Suprapubic skin (tissue), 4 donors: ENCODE measurements around the gene ASB16. TPM values are rescaled to one million over a fixed set of nuclear protein-coding genes. Genes with fewer than 3 reads are reported as not detected.

Experiments
- DNase-seq, 2 donors: peaks; one replicate each; pipeline ENCODE4 v3.0.0-alpha.2; 2019; ENCODE audit warnings: low spot score in 2 of 2
- H3K27ac ChIP-seq: fragments of 200-600 bp; sonication (generic); one replicate; pipeline ENCODE4 v1.5.1; 2019
- H3K27me3 ChIP-seq: fragments of 200-600 bp; sonication (generic); one replicate; pipeline ENCODE4 v1.5.1; 2019
- H3K36me3 ChIP-seq: fragments of 200-600 bp; sonication (generic); one replicate; pipeline ENCODE4 v1.5.1; 2019
- H3K4me1 ChIP-seq: fragments of 200-600 bp; sonication (generic); one replicate; pipeline ENCODE4 v1.5.1; 2019
- H3K4me3 ChIP-seq: fragments of 200-600 bp; sonication (generic); one replicate; pipeline ENCODE4 v1.5.1; 2019; ENCODE audit warnings: mild to moderate bottlenecking
- H3K9me3 ChIP-seq: fragments of 200-600 bp; sonication (generic); one replicate; pipeline ENCODE4 v1.5.1; 2019
- CTCF ChIP-seq, 2 donors: fragments of 200-600 bp in 1 of 2; fragments of 450-650 bp in 1 of 2; sonication (generic) in 1 of 2; IDR thresholded peaks; one replicate each; pipeline ENCODE4 v1.5.1; 2016 to 2019; ENCODE audit warnings: antibody characterized with exemption in 2 of 2, mild to moderate bottlenecking in 1 of 2, moderate library complexity in 1 of 2
- EP300 ChIP-seq: sonication (generic); formaldehyde crosslinking; IDR thresholded peaks from one replicate; pipeline ENCODE4 v1.6.1; 2017; ENCODE audit warnings: antibody characterized with exemption
- POLR2A ChIP-seq, 2 donors: fragments of 450-650 bp; IDR thresholded peaks; one replicate each; pipeline ENCODE4 v1.6.1; 2017; ENCODE audit warnings: antibody characterized with exemption in 2 of 2, mild to moderate bottlenecking in 2 of 2, moderate library complexity in 2 of 2
- POLR2AphosphoS5 ChIP-seq, 3 donors: sonication (generic); formaldehyde crosslinking; IDR thresholded peaks; one replicate each; pipeline ENCODE4 v1.6.1; 2017; ENCODE audit warnings: antibody characterized with exemption in 3 of 3
- WGBS: methylation state at CpG from one replicate; pipeline ENCODE4 v1.1.5; 2018; 5-methylcytosine and 5-hydroxymethylcytosine counted together
- total RNA-seq, 4 donors: library from RNA; depleted of rRNA; stranded (reverse); fragments of >200 nt; gene quantifications; one replicate each; pipeline ENCODE4 v1.1.0, GENCODE V29; 2016

The ASB16 gene
- total RNA-seq, 4 donors from 2014 or later, result not detected

DNA sequence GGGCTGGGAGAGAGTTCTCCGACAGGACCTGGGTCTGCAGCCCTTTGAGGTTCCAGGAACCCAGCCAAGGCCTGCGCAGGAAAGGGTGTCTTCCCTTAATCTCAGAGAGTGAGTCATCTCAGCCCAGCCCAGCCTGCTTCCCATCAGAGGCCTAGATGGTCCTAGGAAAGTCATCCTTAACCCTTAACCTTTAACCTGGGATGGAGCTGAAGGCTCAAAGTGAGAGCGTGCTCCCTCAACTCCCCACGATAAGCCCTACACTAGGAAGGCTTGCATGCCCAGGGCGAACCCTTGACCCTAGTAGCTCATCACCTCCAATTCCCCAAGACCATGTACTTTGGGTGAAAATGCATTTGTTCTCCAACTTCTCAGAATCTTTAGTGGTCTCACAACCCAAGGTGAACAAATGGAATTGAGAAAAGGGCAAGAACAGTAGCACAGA lies 34.0 kb downstream of the ASB16 start:
- peaks cover 26% of the 10 kb centered on the region for H3K36me3 ChIP-seq
- H3K9me3 ChIP-seq, result no peaks in the 10 kb centered on the region
- H3K4me3 ChIP-seq, result no peak overlapping the region
- H3K27me3 ChIP-seq, result no peaks in the 10 kb centered on the region
- H3K27ac ChIP-seq, result no peak overlapping the region
- peaks cover 32% of the 10 kb centered on the region for H3K4me1 ChIP-seq
- 55% methylated on average over 5 of the region's 5 CpGs for WGBS
- TF ChIP-seq POLR2A (IDR thresholded peaks at IDR 0.05) (no peak), CTCF (IDR thresholded peaks at IDR 0.05) (no peak), EP300 (no peak), POLR2AphosphoS5 (IDR thresholded peaks at IDR 0.05) (no peak)
- DNase-seq, result no peak

- WGBS, result 45% methylated on average over 13 of the region's 13 CpGs
- TF ChIP-seq POLR2A (IDR thresholded peaks at IDR 0.05) (no peak), POLR2AphosphoS5 (IDR thresholded peaks at IDR 0.05) (no peak), CTCF (IDR thresholded peaks at IDR 0.05) (no peak), EP300 (no peak)
- no peaks in the 10 kb centered on the region for H3K9me3 ChIP-seq
- no peaks in the 10 kb centered on the region for H3K27me3 ChIP-seq
- peaks cover 32% of the 10 kb centered on the region for H3K36me3 ChIP-seq
- peaks cover 33% of the 10 kb centered on the region for H3K4me1 ChIP-seq
- DNase-seq, result no peak
- H3K27ac ChIP-seq, result no peak overlapping the region
- H3K4me3 ChIP-seq, result no peak overlapping the region
Measured at GRCh38 chr17:44205962-44206824, 35.7 kb downstream of the ASB16 start.

GRCh38 chr17:44206825-44207155 lies 36.3 kb downstream of the ASB16 start:
- WGBS, result 83% methylated on average over 6 of the region's 6 CpGs
- H3K36me3 ChIP-seq, result peaks cover 37% of the 10 kb centered on the region
- TF ChIP-seq POLR2A (IDR thresholded peaks at IDR 0.05), result no peak
- H3K27me3 ChIP-seq, result no peaks in the 10 kb centered on the region
- no peaks in the 10 kb centered on the region for H3K9me3 ChIP-seq
- peaks cover 36% of the 10 kb centered on the region for H3K4me1 ChIP-seq
- H3K4me3 ChIP-seq, result no peak overlapping the region
- DNase-seq, result no peak
- no peak overlapping the region for H3K27ac ChIP-seq

- no peaks in the 10 kb centered on the region for H3K27me3 ChIP-seq
- no peaks in the 10 kb centered on the region for H3K9me3 ChIP-seq
- DNase-seq, result no peak
- peaks cover 37% of the 10 kb centered on the region for H3K36me3 ChIP-seq
- H3K27ac ChIP-seq, result no peak overlapping the region
- no peak for TF ChIP-seq POLR2AphosphoS5 (IDR thresholded peaks at IDR 0.05)
- no peak for TF ChIP-seq EP300
- TF ChIP-seq POLR2A (IDR thresholded peaks at IDR 0.05), result no peak
- TF ChIP-seq CTCF (IDR thresholded peaks at IDR 0.05), result no peak
- H3K4me3 ChIP-seq, result no peak overlapping the region
- H3K4me1 ChIP-seq, result peaks cover 37% of the 10 kb centered on the region
- WGBS, result 88% methylated on average over 17 of the region's 17 CpGs
Measured at GRCh38 chr17:44207319-44207718, 36.8 kb downstream of the ASB16 start.

DNA sequence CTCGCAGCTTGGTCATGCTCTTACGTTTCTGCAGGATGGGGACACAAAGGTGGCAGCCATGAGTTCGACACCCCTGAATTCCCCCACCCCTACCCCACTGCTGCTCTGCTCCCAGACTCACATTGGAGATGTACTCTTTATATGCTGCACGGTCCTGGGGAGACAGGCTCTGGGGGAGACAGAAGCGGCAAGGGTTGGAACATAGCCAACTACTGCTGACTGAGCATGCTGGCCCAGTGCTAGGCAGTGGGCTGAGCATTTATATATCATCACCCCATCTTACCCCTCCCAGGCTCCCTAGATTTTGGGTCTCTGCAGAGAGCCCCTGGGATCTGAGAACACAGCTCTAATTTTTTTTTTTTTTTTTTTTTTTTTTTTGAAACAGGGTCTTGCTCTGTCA lies 37.2 kb downstream of the ASB16 start:
- 90% methylated on average over 2 of the region's 5 CpGs for WGBS
- no peak for DNase-seq
- no peaks in the 10 kb centered on the region for H3K9me3 ChIP-seq
- H3K36me3 ChIP-seq, result peaks cover 37% of the 10 kb centered on the region
- H3K4me3 ChIP-seq, result no peak overlapping the region
- H3K4me1 ChIP-seq, result peaks cover 41% of the 10 kb centered on the region
- H3K27ac ChIP-seq, result no peak overlapping the region
- H3K27me3 ChIP-seq, result no peaks in the 10 kb centered on the region
- no peak for TF ChIP-seq CTCF (IDR thresholded peaks at IDR 0.05)
- no peak for TF ChIP-seq POLR2AphosphoS5 (IDR thresholded peaks at IDR 0.05)
